Activated T-cell treated with anti-CD3 and anti-CD28 coated beads, Interleukin-2, amount 50 U/mL, for 4 hours (primary cell): ENCODE measurements around the gene ODF2. TPM values are rescaled to one million over a fixed set of nuclear protein-coding genes. Genes with fewer than 3 reads are reported as not detected.
A peak's percentile ranks its signal among the peaks of the same experiment; 100 is the strongest.
"Not testable (repeated sequence)": the region's sequence is repeated elsewhere in the genome, so short reads cannot be mapped to it uniquely, and the experiment has no call there.

Source experiments
- ATAC-seq, 2 donors: fragments of 200-7000 bp; cut with Tn5 transposase; one replicate each; pipeline ENCODE4 v1.10.0; 2021
- DNase-seq: peaks from one replicate; pipeline ENCODE4 v3.0.0-alpha.2; 2020
- H3K27me3 Mint-ChIP-seq: one replicate; pipeline ENCODE4 v1.8.0; 2021; ENCODE audit warnings: low read depth, mixed read lengths
- H3K36me3 Mint-ChIP-seq: one replicate; pipeline ENCODE4 v1.8.0; 2022; ENCODE audit warnings: mixed read lengths; ENCODE audit not compliant: insufficient read depth
- H3K4me1 Mint-ChIP-seq: one replicate; pipeline ENCODE4 v1.8.0; 2021; ENCODE audit warnings: low read depth, mixed read lengths
- H3K4me3 Mint-ChIP-seq: one replicate; pipeline ENCODE4 v1.8.0; 2021; ENCODE audit warnings: mild to moderate bottlenecking, moderate library complexity, mixed read lengths
- H3K9me3 Mint-ChIP-seq: one replicate; pipeline ENCODE4 v1.8.0; 2021; ENCODE audit warnings: mixed read lengths
- total RNA-seq, 3 donors: library from RNA; stranded (reverse); gene quantifications; one replicate each; pipeline ENCODE4 v1.2.1, GENCODE V29; 2021

Gene ODF2
- total RNA-seq, 3 donors from 2014 or later: 54.1 to 58.5 (median 56.0) TPM

GRCh38 chr9:128484686-128485413, 29.0 kb downstream of the ODF2 start:
- H3K27me3 Mint-ChIP-seq: no peaks in the 10 kb centered on the region
- no peaks in the 10 kb centered on the region for H3K4me1 Mint-ChIP-seq
- DNase-seq: no peak
- no peaks in the 10 kb centered on the region for H3K9me3 Mint-ChIP-seq
- H3K36me3 Mint-ChIP-seq: peaks cover 32% of the 10 kb centered on the region
- H3K4me3 Mint-ChIP-seq: no peak overlapping the region
- ATAC-seq: no peak

GRCh38 chr9:128485414-128485855, 29.6 kb downstream of the ODF2 start:
- H3K27me3 Mint-ChIP-seq: no peaks in the 10 kb centered on the region
- DNase-seq: no peak
- H3K4me3 Mint-ChIP-seq: no peak overlapping the region
- ATAC-seq: no peak
- no peaks in the 10 kb centered on the region for H3K9me3 Mint-ChIP-seq
- no peaks in the 10 kb centered on the region for H3K4me1 Mint-ChIP-seq
- peaks cover 33% of the 10 kb centered on the region for H3K36me3 Mint-ChIP-seq

DNA sequence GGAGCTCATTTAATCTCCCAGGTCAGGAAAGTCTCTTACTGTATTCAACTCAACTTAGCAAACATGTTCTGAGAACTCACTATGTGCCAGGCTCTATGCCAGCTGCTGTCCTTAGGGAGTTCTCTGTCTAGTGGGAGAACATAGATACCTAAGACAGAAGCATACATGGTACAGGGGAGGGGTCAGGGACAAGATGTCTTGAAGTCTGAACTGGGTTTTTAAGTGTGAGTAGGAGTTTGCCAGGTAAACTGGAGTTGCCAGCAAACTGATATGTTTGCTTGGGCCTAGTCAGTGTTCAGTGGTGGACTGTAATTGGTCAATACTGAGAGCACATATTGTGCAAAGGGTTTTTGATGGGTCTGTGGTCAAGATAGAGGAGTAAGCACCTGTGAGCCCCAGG, 30.4 kb downstream of the ODF2 start:
- no peaks in the 10 kb centered on the region for H3K9me3 Mint-ChIP-seq
- DNase-seq (no peak), ATAC-seq (no peak)
- H3K4me1 Mint-ChIP-seq: no peaks in the 10 kb centered on the region
- no peak overlapping the region for H3K4me3 Mint-ChIP-seq
- H3K36me3 Mint-ChIP-seq: peaks cover 35% of the 10 kb centered on the region
- H3K27me3 Mint-ChIP-seq: no peaks in the 10 kb centered on the region

GRCh38 chr9:128493424-128493823, 37.6 kb downstream of the ODF2 start:
- Mint-ChIP-seq H3K36me3 (peaks cover 31% of the 10 kb centered on the region), H3K27me3 (no peaks in the 10 kb centered on the region), H3K4me3 (no peak overlapping the region), H3K9me3 (no peaks in the 10 kb centered on the region), H3K4me1 (no peaks in the 10 kb centered on the region)
- no peak for ATAC-seq
- DNase-seq: no peak

DNA sequence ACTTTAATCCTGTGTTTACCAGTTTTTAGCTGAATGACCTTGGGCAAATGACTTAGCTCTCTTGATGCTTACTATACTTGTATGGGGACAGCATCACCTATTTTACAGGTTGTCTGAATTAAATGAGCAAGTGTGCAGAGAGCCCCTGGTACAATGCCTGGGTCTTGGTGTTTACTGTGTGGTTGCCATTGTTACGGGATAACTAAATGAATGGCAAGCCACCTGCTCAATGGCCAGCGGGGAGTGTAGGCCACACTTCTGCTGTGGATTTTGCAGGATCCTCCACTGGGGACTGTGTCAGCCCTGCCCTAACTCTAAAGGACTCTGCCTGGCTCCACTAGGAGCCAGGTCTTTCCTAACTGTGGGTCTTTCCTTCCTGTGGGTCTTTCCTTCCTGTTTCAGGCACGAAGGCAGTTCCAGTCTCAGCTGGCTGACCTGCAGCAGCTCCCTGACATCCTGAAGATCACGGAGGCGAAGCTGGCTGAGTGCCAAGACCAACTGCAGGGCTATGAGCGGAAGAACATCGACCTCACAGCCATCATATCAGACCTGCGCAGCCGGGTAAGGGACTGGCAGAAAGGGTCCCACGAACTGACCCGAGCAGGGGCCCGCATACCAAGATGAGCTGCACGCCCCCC, 38.4 kb downstream of the ODF2 start:
- Mint-ChIP-seq H3K36me3 (peaks cover 35% of the 10 kb centered on the region), H3K27me3 (no peaks in the 10 kb centered on the region), H3K4me3 (no peak overlapping the region), H3K4me1 (no peaks in the 10 kb centered on the region), H3K9me3 (no peaks in the 10 kb centered on the region)
- DNase-seq (no peak), ATAC-seq (no peak)

GRCh38 chr9:128494746-128495129, 38.9 kb downstream of the ODF2 start:
- peaks cover 32% of the 10 kb centered on the region for H3K36me3 Mint-ChIP-seq
- DNase-seq (no peak), ATAC-seq (no peak)
- no peaks in the 10 kb centered on the region for H3K4me1 Mint-ChIP-seq
- no peaks in the 10 kb centered on the region for H3K27me3 Mint-ChIP-seq
- H3K9me3 Mint-ChIP-seq: no peaks in the 10 kb centered on the region
- H3K4me3 Mint-ChIP-seq: no peak overlapping the region

- no peak for DNase-seq
- Mint-ChIP-seq H3K4me1 (no peaks in the 10 kb centered on the region), H3K36me3 (peaks cover 34% of the 10 kb centered on the region), H3K4me3 (no peak overlapping the region), H3K9me3 (no peaks in the 10 kb centered on the region), H3K27me3 (no peaks in the 10 kb centered on the region)
- no peak for ATAC-seq
Measured at GRCh38 chr9:128495296-128495695, 39.5 kb downstream of the ODF2 start.

GRCh38 chr9:128495804-128496417, 40.1 kb downstream of the ODF2 start:
- ATAC-seq (no peak), DNase-seq (no peak)
- no peaks in the 10 kb centered on the region for H3K9me3 Mint-ChIP-seq
- no peak overlapping the region for H3K4me3 Mint-ChIP-seq
- H3K36me3 Mint-ChIP-seq: peaks cover 37% of the 10 kb centered on the region
- H3K27me3 Mint-ChIP-seq: no peaks in the 10 kb centered on the region
- H3K4me1 Mint-ChIP-seq: no peaks in the 10 kb centered on the region

DNA sequence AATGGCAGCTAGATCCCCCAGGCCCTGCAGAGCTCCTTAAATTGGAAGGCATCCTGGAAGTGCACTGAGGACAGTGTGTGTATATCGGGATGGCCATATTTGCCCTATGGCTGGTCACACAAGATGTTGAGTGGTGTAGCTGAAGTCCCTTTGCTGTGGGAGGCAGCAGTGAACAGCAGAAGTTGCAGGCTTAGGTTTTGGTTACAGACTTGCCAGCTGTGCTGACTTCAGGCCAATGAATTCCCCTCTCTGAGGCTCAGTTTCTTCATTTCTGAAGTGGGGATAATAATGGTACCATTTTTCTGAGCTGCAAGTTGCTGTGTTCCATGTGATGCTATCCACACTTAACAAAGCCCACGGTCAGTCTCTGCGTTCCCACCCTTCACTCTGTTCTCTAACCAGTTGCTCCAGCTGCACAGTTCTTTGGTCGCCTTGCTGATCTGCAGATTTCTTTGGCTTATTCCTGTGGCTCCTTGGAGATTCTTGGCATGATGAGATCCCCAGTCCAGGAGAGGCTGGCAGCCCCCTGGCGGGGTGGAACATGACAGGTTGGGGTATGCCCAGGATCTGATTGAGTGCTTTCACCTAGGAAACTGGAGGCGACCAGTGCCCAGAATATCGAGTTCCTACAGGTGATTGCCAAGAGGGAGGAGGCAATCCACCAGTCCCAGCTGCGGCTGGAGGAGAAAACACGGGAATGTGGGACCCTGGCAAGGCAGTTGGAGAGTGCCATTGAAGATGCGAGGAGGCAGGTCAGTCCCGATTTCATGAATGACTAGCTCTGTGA, 42.2 kb downstream of the ODF2 start:
- H3K9me3 Mint-ChIP-seq: no peaks in the 10 kb centered on the region
- peaks cover 29% of the 10 kb centered on the region for H3K36me3 Mint-ChIP-seq
- H3K27me3 Mint-ChIP-seq: no peaks in the 10 kb centered on the region
- no peak overlapping the region for H3K4me3 Mint-ChIP-seq
- H3K4me1 Mint-ChIP-seq: no peaks in the 10 kb centered on the region
- no peak for ATAC-seq
- DNase-seq: no peak

DNA sequence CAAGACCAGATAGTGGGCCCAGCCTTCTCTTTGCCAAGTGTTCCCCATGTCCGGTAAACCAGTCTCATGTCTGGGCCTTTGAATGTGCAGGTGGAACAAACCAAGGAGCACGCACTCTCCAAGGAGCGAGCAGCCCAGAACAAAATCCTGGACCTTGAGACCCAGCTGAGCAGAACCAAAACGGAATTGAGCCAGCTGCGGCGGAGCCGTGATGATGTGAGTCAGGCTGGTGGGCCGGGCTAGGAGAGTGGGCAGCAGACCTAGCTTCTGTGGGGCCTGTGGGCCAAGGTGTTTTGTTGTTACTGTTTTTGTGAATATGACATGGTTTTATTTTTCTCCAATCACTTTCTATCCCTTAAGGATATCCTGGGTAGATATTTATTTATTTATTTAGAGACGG, 43.1 kb downstream of the ODF2 start:
- Mint-ChIP-seq H3K4me3 (no peak overlapping the region), H3K4me1 (peaks cover 2% of the 10 kb centered on the region), H3K36me3 (peaks cover 29% of the 10 kb centered on the region), H3K27me3 (no peaks in the 10 kb centered on the region), H3K9me3 (no peaks in the 10 kb centered on the region)
- ATAC-seq (no peak), DNase-seq (no peak)

GRCh38 chr9:128499920-128500319, 44.1 kb downstream of the ODF2 start:
- H3K4me3 Mint-ChIP-seq: no peak overlapping the region
- H3K27me3 Mint-ChIP-seq: no peaks in the 10 kb centered on the region
- H3K4me1 Mint-ChIP-seq: peaks cover 3% of the 10 kb centered on the region
- no peak for ATAC-seq
- H3K36me3 Mint-ChIP-seq: peaks cover 23% of the 10 kb centered on the region
- H3K9me3 Mint-ChIP-seq: no peaks in the 10 kb centered on the region
- no peak for DNase-seq

DNA sequence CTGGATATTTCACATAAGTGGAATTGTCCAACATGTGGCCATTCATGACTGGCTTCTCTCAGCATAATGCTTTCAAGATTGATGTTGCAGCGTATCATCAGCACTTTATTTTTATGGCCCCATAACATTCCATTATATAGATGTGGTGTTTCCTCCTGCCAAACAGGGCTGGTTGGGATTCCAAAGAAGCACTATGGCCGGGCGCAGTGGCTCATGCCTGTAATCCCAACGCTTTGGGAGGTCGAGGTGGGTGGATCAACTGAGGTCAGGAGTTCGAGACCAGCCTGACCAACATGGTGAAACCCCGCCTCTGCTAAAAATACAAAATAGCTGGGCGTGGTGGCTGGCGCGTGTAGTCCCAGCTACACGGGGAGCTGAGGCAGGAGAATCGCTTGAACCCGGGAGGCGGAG, 47.6 kb downstream of the ODF2 start:
- H3K36me3 Mint-ChIP-seq: peaks cover 16% of the 10 kb centered on the region
- not testable (repeated sequence) for DNase-seq, H3K27me3 Mint-ChIP-seq, ATAC-seq, H3K9me3 Mint-ChIP-seq
- H3K4me3 Mint-ChIP-seq: peak overlapping the region; percentile 64
- peaks cover 18% of the 10 kb centered on the region for H3K4me1 Mint-ChIP-seq

DNA sequence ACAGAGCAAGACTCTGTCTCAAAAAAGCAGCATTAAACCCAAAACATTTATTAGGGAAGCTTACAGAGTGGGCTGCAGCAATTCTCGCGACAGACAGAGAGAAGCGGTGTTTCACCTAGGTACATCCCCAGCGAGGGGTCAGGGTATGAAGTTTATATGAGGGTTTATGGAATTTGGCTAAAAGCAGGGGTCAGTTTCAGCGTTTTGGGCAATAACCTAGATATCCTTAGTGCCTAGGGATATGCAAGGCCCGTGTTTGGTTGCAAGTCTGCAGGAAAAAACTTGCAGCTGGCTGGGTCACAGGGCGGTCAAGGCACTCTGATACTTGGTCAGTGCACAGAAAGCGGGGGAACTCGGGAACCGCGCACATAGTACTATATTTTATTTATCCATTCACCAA, 48.1 kb downstream of the ODF2 start:
- H3K4me3 Mint-ChIP-seq: peak overlapping the region; percentile 64
- no peak for DNase-seq
- peaks cover 22% of the 10 kb centered on the region for H3K4me1 Mint-ChIP-seq
- no peaks in the 10 kb centered on the region for H3K9me3 Mint-ChIP-seq
- peaks cover 16% of the 10 kb centered on the region for H3K36me3 Mint-ChIP-seq
- H3K27me3 Mint-ChIP-seq: no peaks in the 10 kb centered on the region
- ATAC-seq: no peak
